GM18505 (cell line): Measurements from ENCODE around the gene FAM81A.

Experiments
- ATAC-seq: cut with Tn5 transposase; IDR thresholded peaks from one replicate; pipeline ENCODE4 v1.9.1; 2021; ENCODE audit not compliant: unreplicated experiment
- POLR2A ChIP-seq: IDR thresholded peaks from 4 replicates; pipeline ENCODE4 v1.6.1; 2011; ENCODE audit warnings: borderline replicate concordance; ENCODE audit not compliant: insufficient read depth, insufficient read length; ENCODE audit errors: extremely low read depth

FAM81A gene

DNA sequence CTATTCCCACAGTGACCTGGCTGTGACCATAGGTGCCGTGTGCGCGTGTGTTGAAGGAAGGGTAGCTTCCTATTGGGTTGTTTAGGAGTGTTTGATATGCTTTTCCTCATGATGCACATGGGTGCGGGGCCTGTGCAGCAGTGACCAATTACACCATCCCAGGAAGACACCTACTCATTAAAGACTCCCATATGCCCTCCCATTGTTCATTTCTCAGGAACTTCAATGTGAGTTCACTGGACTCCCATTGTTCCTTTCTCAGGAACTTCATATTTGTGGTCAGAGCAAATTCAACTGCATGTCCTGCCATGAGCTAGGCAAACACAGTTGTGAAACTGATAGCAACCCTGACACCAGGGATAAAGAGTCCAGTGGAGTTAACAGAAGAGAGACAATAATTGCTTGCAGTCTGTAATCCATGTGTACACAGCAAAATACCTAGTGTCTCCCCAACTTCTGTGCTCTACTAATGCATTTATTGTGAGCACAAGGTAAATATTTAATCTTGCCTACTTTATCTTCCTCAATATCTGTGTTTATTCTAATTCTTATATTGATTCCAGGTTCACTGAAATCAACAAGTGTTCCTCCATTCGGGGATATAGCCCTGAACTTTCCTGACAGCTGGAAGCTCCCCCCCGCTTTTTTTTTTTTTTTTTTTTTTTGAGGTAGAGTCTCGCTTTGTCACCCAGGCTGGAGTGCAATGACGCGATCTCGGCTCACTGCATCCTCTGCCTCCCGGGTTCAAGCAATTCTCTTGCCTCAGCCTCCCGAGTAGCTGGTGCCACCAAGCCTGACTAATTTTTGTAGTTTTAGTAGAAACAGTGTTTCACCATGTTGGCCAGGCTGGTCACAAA lies 116.1 kb downstream of the FAM81A start:
- no peak for TF ChIP-seq POLR2A
- ATAC-seq, result no peak

GRCh38 chr15:59555696-59556095 lies 117.7 kb downstream of the FAM81A start:
- no peak for ATAC-seq
- no peak for TF ChIP-seq POLR2A

DNA sequence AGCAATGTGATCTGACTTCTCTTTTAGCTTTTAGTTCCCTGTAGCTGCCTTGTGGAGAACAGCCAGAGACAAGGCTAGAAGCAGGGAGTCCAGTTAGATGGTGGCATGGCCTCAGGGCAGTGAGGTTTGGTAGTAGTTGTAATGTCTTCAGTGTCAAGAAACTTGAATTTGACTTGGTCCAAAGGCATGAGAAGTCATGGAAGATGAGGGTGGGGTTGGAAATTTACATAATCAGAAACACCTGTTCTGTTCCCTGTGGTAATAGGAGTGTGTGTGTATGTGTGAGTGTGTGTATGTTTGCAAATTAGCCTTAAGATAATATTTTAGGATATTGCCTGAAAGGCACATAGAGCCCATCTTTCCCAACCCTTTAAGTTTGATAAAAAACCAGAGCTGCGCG lies 118.4 kb downstream of the FAM81A start:
- no peak for ATAC-seq
- TF ChIP-seq POLR2A, result no peak

DNA sequence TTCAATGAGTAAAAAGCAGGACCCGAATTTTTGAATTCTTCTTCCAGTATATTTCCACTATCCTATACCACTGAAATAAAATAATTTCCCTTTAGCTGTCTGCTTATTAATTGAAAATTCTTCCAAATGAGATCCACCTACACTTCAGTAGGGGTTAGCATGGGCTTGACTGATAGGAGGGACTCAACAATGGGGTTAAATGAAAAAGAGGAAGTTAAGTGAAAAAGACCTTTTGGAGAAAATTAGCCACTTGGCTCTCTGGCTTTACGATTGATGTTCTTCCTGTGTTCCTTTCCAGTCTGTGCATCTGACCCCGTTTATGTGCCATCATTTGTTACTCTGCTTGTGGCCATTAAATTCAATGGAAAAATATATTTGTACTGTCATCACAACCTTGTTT lies 119.6 kb downstream of the FAM81A start:
- no peak for ATAC-seq
- no peak for TF ChIP-seq POLR2A

GRCh38 chr15:59558851-59559250 lies 120.9 kb downstream of the FAM81A start:
- no peak for TF ChIP-seq POLR2A
- no peak for ATAC-seq

DNA sequence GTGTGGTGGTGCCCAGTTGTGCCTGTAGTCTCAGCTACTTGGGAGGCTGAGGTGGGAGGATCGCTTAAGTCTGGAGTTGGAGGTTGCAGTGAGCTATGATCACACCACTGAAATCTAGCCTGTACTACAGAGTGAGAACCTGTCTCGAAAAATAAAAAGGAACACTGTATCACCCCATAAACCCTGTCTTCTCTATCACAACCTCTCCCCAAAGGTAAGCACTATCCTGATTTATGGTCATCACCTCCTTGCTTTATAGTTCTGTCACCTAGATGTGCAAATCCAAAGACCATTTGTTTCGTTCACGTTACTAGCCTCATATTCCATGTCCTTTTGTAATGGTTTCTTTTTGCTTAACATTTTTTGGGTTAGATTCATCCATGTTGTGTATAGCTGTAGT lies 123.6 kb downstream of the FAM81A start:
- no peak for ATAC-seq
- TF ChIP-seq POLR2A, result no peak

DNA sequence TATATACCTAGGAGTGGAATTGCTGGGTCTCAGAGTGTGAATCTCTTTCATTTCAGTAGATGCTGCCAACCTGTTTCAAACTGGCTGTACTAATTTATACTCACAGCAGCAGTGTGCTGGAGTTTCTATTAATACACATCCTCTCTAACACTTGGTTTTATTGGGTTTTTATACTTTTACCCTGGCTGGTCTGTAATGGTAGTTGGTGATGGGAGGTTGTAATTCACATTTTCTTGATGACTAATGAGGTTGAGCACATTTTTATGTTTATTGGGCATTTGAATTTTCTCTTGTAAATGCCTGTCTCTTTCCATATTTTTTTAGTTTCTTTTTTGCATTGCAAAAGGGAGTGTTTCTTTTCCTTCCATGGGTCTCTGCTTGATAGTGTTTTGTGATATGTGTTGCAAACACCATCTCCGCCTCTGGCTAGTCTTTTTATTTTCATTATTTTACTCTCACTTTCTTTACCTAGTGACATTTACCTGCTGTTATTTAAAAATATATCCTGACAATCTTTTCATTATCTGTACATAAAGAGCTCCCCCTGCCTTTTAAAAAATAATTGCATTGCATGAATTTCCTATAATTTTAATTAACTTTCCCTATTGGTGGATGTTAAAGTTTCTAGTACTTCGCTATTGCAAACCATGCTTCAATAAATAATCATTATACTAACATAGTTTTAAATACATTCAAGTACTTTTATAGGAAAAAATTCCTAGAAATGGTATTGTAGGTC lies 124.6 kb downstream of the FAM81A start:
- ATAC-seq, result no peak
- TF ChIP-seq POLR2A, result no peak

GRCh38 chr15:59565299-59565698 lies 127.3 kb downstream of the FAM81A start:
- no peak for ATAC-seq
- no peak for TF ChIP-seq POLR2A

DNA sequence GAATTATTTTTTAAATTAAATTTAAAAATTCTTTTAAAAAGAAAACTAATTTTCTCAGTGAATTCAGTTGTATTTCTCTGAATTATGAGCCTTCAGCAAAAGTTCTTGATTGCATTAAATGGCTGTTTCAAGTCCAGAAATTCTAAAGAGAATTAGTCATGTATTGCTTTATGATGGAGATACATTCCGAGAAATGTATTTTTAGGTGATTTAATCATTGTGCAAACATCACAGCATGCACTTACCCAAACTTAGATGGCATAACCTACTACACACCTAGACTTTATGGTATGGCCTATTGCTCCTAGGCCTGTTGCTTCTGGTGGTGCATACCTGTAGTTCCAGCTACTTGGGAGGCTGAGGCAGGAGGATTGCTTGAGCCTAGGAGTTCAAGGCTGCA lies 129.3 kb downstream of the FAM81A start:
- no peak for ATAC-seq
- no peak for TF ChIP-seq POLR2A

DNA sequence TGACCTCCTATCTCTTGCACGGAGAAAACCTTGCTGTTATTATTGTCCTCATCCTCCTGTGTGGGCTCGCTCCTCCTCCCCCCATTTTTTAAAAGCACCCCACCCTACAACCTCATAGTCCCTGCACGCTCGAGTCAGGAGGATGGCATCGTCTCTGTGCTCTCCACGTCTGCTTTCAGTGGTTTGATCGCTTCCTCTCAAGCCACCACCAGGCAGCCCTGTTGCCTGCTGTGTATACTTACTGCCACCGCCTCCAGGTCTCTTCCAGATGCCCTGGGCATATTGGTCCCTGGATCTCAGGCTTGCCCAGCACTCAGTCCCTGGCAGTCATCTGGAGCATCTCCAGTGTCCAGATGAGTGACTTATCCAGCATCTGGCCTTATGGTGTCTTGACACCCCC lies 131.5 kb downstream of the FAM81A start:
- no peak for ATAC-seq
- TF ChIP-seq POLR2A, result no peak

GRCh38 chr15:59570315-59570714 lies 132.3 kb downstream of the FAM81A start:
- ATAC-seq, result no peak
- TF ChIP-seq POLR2A, result no peak

DNA sequence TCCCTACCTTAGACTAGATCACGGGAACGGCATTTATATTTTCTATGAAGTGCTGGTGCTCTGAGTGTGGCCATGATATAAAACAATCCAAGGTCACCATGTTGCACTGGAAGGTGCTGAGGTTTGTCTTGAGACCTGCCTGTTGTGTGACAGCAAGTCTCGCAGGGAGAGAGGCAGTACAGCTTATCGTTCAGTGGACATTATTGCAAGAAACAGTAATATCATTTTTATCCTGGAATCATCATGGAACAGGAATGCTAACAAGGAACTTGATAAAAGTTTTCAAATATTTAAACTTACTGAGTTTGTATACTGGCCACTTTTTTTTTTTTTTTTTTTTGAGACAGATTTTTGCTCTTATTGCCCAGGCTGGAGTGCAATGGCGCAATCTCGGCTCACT lies 133.6 kb downstream of the FAM81A start:
- no peak for ATAC-seq
- TF ChIP-seq POLR2A, result no peak
